Suprapubic skin (tissue), 4 donors: ENCODE data around the gene PFKP. TPM values are rescaled to one million over a fixed set of nuclear protein-coding genes. Genes with fewer than 3 reads are reported as not detected.

Experiments used
- DNase-seq, 2 donors: peaks; one replicate each; pipeline ENCODE4 v3.0.0-alpha.2; 2019; ENCODE audit warnings: low spot score in 2 of 2
- H3K27ac ChIP-seq: fragments of 200-600 bp; sonication (generic); one replicate; pipeline ENCODE4 v1.5.1; 2019
- H3K27me3 ChIP-seq: fragments of 200-600 bp; sonication (generic); one replicate; pipeline ENCODE4 v1.5.1; 2019
- H3K36me3 ChIP-seq: fragments of 200-600 bp; sonication (generic); one replicate; pipeline ENCODE4 v1.5.1; 2019
- H3K4me1 ChIP-seq: fragments of 200-600 bp; sonication (generic); one replicate; pipeline ENCODE4 v1.5.1; 2019
- H3K4me3 ChIP-seq: fragments of 200-600 bp; sonication (generic); one replicate; pipeline ENCODE4 v1.5.1; 2019; ENCODE audit warnings: mild to moderate bottlenecking
- H3K9me3 ChIP-seq: fragments of 200-600 bp; sonication (generic); one replicate; pipeline ENCODE4 v1.5.1; 2019
- EP300 ChIP-seq: sonication (generic); formaldehyde crosslinking; IDR thresholded peaks from one replicate; pipeline ENCODE4 v1.6.1; 2017; ENCODE audit warnings: antibody characterized with exemption
- POLR2A ChIP-seq, 2 donors: fragments of 450-650 bp; IDR thresholded peaks; one replicate each; pipeline ENCODE4 v1.6.1; 2017; ENCODE audit warnings: antibody characterized with exemption in 2 of 2, mild to moderate bottlenecking in 2 of 2, moderate library complexity in 2 of 2
- POLR2AphosphoS5 ChIP-seq, 3 donors: sonication (generic); formaldehyde crosslinking; IDR thresholded peaks; one replicate each; pipeline ENCODE4 v1.6.1; 2017; ENCODE audit warnings: antibody characterized with exemption in 3 of 3
- WGBS: methylation state at CpG from one replicate; pipeline ENCODE4 v1.1.5; 2018; 5-methylcytosine and 5-hydroxymethylcytosine counted together
- total RNA-seq, 4 donors: library from RNA; depleted of rRNA; stranded (reverse); fragments of >200 nt; gene quantifications; one replicate each; pipeline ENCODE4 v1.1.0, GENCODE V29; 2016
- TF ChIP-seq, protein P1 (sequence below), 2 donors: fragments of 200-600 bp in 1 of 2; fragments of 450-650 bp in 1 of 2; sonication (generic) in 1 of 2; IDR thresholded peaks; one replicate each; pipeline ENCODE4 v1.5.1; 2016 to 2019; ENCODE audit warnings: antibody characterized with exemption in 2 of 2, mild to moderate bottlenecking in 1 of 2, moderate library complexity in 1 of 2

The PFKP gene
- total RNA-seq, 4 donors from 2014 or later, result 36.7 to 58.9 (median 44.7) TPM

- WGBS, result 77% methylated on average over 10 of the region's 10 CpGs
Measured at GRCh38 chr10:3077940-3078630, 10.7 kb downstream of the PFKP start.

DNA sequence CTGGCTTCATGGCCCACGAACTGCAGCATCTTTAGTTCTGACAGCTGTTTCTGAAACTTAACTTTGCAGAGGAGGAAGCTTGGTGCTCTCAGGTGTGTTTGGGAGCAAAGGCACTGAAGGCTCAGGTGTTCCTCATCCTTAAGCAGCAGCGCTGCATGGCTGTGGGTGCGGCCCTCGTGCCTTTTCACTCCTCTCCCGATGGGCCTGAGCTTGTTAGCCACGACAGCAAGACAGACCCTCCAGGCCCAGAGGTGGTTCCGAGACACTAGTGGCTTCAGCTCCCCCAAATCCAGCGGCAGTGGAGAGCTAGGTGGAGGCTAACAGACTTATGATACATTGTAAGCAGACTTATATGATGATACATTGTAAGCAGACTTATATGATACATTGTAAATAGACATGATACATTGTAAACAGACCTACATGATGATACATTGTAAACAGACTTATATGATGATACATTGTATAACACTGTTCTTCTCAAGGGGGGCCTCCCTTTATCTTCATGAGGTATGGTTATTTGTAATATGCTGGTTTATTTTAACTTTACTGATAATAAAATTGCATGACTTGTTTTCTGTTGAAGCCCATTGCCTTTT lies 14.1 kb downstream of the PFKP start:
- H3K27me3 ChIP-seq, result no peaks in the 10 kb centered on the region
- no peak overlapping the region for H3K4me3 ChIP-seq
- no peaks in the 10 kb centered on the region for H3K9me3 ChIP-seq
- TF ChIP-seq EP300 (no peak), POLR2AphosphoS5 (IDR thresholded peaks at IDR 0.05) (no peak), POLR2A (IDR thresholded peaks at IDR 0.05) (no peak)
- TF ChIP-seq, protein P1, sequence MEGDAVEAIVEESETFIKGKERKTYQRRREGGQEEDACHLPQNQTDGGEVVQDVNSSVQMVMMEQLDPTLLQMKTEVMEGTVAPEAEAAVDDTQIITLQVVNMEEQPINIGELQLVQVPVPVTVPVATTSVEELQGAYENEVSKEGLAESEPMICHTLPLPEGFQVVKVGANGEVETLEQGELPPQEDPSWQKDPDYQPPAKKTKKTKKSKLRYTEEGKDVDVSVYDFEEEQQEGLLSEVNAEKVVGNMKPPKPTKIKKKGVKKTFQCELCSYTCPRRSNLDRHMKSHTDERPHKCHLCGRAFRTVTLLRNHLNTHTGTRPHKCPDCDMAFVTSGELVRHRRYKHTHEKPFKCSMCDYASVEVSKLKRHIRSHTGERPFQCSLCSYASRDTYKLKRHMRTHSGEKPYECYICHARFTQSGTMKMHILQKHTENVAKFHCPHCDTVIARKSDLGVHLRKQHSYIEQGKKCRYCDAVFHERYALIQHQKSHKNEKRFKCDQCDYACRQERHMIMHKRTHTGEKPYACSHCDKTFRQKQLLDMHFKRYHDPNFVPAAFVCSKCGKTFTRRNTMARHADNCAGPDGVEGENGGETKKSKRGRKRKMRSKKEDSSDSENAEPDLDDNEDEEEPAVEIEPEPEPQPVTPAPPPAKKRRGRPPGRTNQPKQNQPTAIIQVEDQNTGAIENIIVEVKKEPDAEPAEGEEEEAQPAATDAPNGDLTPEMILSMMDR (IDR thresholded peaks at IDR 0.05), result no peak
- H3K4me1 ChIP-seq, result no peaks in the 10 kb centered on the region
- H3K36me3 ChIP-seq, result peaks cover 15% of the 10 kb centered on the region
- H3K27ac ChIP-seq, result no peak overlapping the region
- 77% methylated on average over 7 of the region's 8 CpGs for WGBS
- peak in 1 of 2 donors; percentile 49 for DNase-seq

More at GRCh38 chr10:3077940-3078630, 10.7 kb downstream of the PFKP start:
- peaks cover 11% of the 10 kb centered on the region for H3K36me3 ChIP-seq
- peaks cover 11% of the 10 kb centered on the region for H3K4me1 ChIP-seq
- H3K9me3 ChIP-seq, result no peaks in the 10 kb centered on the region
- H3K27me3 ChIP-seq, result no peaks in the 10 kb centered on the region
- no peak for TF ChIP-seq POLR2A (IDR thresholded peaks at IDR 0.05)
- no peak for TF ChIP-seq EP300
- no peak for TF ChIP-seq POLR2AphosphoS5 (IDR thresholded peaks at IDR 0.05)
- TF ChIP-seq, protein P1 (IDR thresholded peaks at IDR 0.05), result no peak
- no peak overlapping the region for H3K27ac ChIP-seq
- DNase-seq, result no peak
- H3K4me3 ChIP-seq, result no peak overlapping the region

- H3K4me3 ChIP-seq, result no peak overlapping the region
- TF ChIP-seq POLR2A (IDR thresholded peaks at IDR 0.05) (no peak), POLR2AphosphoS5 (IDR thresholded peaks at IDR 0.05) (no peak), EP300 (no peak)
- TF ChIP-seq, protein P1 (IDR thresholded peaks at IDR 0.05), result no peak
- whole genome bisulfite sequencing, result 93% methylated on average over 15 of the region's 15 CpGs
Measured at GRCh38 chr10:3082290-3082689, 14.9 kb downstream of the PFKP start.

GRCh38 chr10:3085785-3086567 lies 18.6 kb downstream of the PFKP start:
- no peaks in the 10 kb centered on the region for H3K27me3 ChIP-seq
- WGBS, result 81% methylated on average over 20 of the region's 20 CpGs
- peak; percentile 24 to 57 for DNase-seq
- peaks cover 8% of the 10 kb centered on the region for H3K4me1 ChIP-seq
- TF ChIP-seq, protein P1 (IDR thresholded peaks at IDR 0.05), result no peak
- no peak for TF ChIP-seq POLR2AphosphoS5 (IDR thresholded peaks at IDR 0.05)
- TF ChIP-seq EP300, result no peak
- H3K9me3 ChIP-seq, result no peaks in the 10 kb centered on the region
- no peak overlapping the region for H3K4me3 ChIP-seq
- no peak overlapping the region for H3K27ac ChIP-seq
- peaks cover 13% of the 10 kb centered on the region for H3K36me3 ChIP-seq

More at GRCh38 chr10:3082290-3082689, 14.9 kb downstream of the PFKP start:
- Histone ChIP-seq H3K27ac (no peak overlapping the region), H3K4me1 (no peaks in the 10 kb centered on the region), H3K9me3 (no peaks in the 10 kb centered on the region), H3K27me3 (no peaks in the 10 kb centered on the region), H3K36me3 (peaks cover 15% of the 10 kb centered on the region)
- peak in 1 of 2 donors; percentile 15 for DNase-seq

DNA sequence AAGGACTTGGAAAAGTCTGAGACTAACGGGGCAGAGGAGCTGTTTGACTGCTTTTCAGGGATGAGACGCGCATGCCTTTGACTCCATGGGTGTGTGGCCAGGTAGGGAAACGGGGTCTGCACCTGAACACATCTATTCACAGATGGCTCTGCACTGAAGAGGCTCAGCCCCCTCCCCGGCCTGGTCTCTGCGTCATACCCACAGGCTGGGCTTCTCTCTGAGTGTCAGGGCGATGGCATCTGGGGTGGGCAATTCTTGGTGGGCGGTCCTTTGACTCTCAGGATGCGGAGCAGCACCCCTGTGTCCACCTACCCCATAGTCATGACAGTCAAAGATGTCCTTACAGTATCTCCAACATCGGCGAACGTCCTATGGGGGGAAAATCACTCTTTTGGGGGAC lies 23.0 kb downstream of the PFKP start:
- Histone ChIP-seq H3K27ac (no peak overlapping the region), H3K27me3 (no peaks in the 10 kb centered on the region), H3K9me3 (no peaks in the 10 kb centered on the region), H3K4me3 (no peak overlapping the region), H3K4me1 (peaks cover 28% of the 10 kb centered on the region), H3K36me3 (peaks cover 4% of the 10 kb centered on the region)
- WGBS, result 83% methylated on average over 9 of the region's 12 CpGs
- no peak for DNase-seq
- TF ChIP-seq POLR2AphosphoS5 (IDR thresholded peaks at IDR 0.05), result no peak
- no peak for TF ChIP-seq POLR2A (IDR thresholded peaks at IDR 0.05)
- no peak for TF ChIP-seq EP300
- TF ChIP-seq, protein P1 (IDR thresholded peaks at IDR 0.05), result no peak
